Activated T-cell treated with anti-CD3 and anti-CD28 coated beads, Interleukin-2, amount 50 U/mL, for 72 hours (primary cell): Measurements from ENCODE around the gene NRG2. TPM values are rescaled to one million over a fixed set of nuclear protein-coding genes. Genes with fewer than 3 reads are reported as not detected.

Source experiments
- ATAC-seq, 2 donors: fragments of 150-1000 bp; cut with Tn5 transposase; replicated peaks in 1 of 2; 2 replicates each; pipeline ENCODE4 v1.10.0; 2021; ENCODE audit warnings: moderate library complexity in 2 of 2, mild to moderate bottlenecking in 1 of 2
- DNase-seq, 2 donors: peaks; one replicate each; pipeline ENCODE4 v3.0.0; 2021 to 2022; ENCODE audit warnings: mixed read lengths in 1 of 2
- H3K27ac Mint-ChIP-seq: one replicate; pipeline ENCODE4 v1.8.0; 2022; ENCODE audit warnings: mild to moderate bottlenecking, moderate library complexity, mixed read lengths
- H3K27me3 Mint-ChIP-seq: one replicate; pipeline ENCODE4 v1.8.0; 2022; ENCODE audit warnings: low read depth, mixed read lengths
- H3K36me3 Mint-ChIP-seq, 2 donors: one replicate each; pipeline ENCODE4 v1.8.0; 2022; ENCODE audit warnings: mixed read lengths in 2 of 2, mild to moderate bottlenecking in 1 of 2; ENCODE audit not compliant: insufficient read depth in 2 of 2
- H3K4me1 Mint-ChIP-seq: one replicate; pipeline ENCODE4 v1.8.0; 2022; ENCODE audit warnings: low read depth, mixed read lengths
- H3K4me3 Mint-ChIP-seq, 2 donors: one replicate each; pipeline ENCODE4 v1.8.0; 2022; ENCODE audit warnings: mild to moderate bottlenecking in 2 of 2, mixed read lengths in 2 of 2, moderate library complexity in 2 of 2
- H3K9me3 Mint-ChIP-seq, 2 donors: one replicate each; pipeline ENCODE4 v1.8.0; 2022; ENCODE audit warnings: mixed read lengths in 2 of 2
- total RNA-seq, 2 donors: library from RNA; stranded (reverse); gene quantifications; one replicate each; pipeline ENCODE4 v1.2.3, GENCODE V29; 2022

Gene NRG2
- total RNA-seq, 2 donors from 2014 or later = 0.07 to 0.23 TPM

- Mint-ChIP-seq H3K4me1 (no peaks in the 10 kb centered on the region), H3K9me3 (no peaks in the 10 kb centered on the region), H3K36me3 (no peaks in the 10 kb centered on the region), H3K27me3 (peaks cover 24% of the 10 kb centered on the region), H3K27ac (no peak overlapping the region), H3K4me3 (no peak overlapping the region)
- DNase-seq (peak; percentile 64 to 69), ATAC-seq (peak; percentile 65 to 75)
Measured at GRCh38 chr5:139863855-139864558, 179.1 kb downstream of the NRG2 start.

- Mint-ChIP-seq H3K9me3 (no peaks in the 10 kb centered on the region), H3K27me3 (peaks cover 24% of the 10 kb centered on the region), H3K36me3 (no peaks in the 10 kb centered on the region), H3K4me1 (no peaks in the 10 kb centered on the region), H3K4me3 (no peak overlapping the region), H3K27ac (no peak overlapping the region)
- no peak for DNase-seq
- ATAC-seq = no peak
Measured at GRCh38 chr5:139863361-139863760, 179.7 kb downstream of the NRG2 start.

GRCh38 chr5:139862803-139863202, 180.3 kb downstream of the NRG2 start:
- no peaks in the 10 kb centered on the region for H3K36me3 Mint-ChIP-seq
- ATAC-seq (no peak), DNase-seq (no peak)
- H3K4me1 Mint-ChIP-seq = no peaks in the 10 kb centered on the region
- H3K27ac Mint-ChIP-seq = no peak overlapping the region
- no peak overlapping the region for H3K4me3 Mint-ChIP-seq
- peaks cover 19% of the 10 kb centered on the region for H3K27me3 Mint-ChIP-seq
- H3K9me3 Mint-ChIP-seq = no peaks in the 10 kb centered on the region

DNA sequence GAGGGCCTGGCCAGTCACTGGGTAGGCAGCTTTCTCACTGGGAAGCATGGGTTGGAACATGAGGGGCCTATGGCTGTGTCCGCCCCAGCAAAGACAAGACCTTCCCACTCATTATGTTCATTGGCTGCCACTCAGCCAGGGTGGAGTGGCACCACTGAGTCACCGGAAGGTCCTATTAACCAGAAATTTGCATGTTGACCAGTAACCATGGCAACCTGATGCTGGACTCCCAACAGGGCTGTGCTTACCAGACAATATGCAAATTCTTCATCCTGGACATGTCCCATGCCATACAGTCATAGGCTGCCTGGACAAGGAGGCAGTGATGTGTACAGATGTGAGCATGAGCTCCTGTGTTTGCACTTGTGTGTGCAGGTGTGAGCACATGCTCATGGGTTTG, 180.8 kb downstream of the NRG2 start:
- Mint-ChIP-seq H3K27ac (no peak overlapping the region), H3K27me3 (peaks cover 19% of the 10 kb centered on the region)
- no peak for ATAC-seq

DNA sequence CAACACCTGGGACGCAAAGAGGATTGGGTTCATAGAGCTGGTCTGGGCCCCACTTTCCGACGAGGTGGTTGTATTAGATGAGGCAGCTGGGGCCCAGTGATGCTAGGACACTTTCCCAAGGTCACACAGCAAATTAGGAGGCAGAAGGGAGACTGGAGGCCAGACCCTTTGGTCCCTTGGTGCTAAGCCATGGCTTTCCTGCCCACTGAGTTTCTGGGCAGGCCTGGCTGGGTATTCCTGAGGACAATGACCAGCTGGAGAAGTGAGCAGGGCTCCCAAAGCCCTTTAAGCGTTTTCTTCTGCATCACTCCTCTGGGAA, 181.3 kb downstream of the NRG2 start:
- Mint-ChIP-seq H3K4me1 (no peaks in the 10 kb centered on the region), H3K9me3 (no peaks in the 10 kb centered on the region)

More for the DNA sequence above, 180.8 kb downstream of the NRG2 start:
- H3K4me1 Mint-ChIP-seq = no peaks in the 10 kb centered on the region
- H3K36me3 Mint-ChIP-seq = no peaks in the 10 kb centered on the region
- H3K9me3 Mint-ChIP-seq = no peaks in the 10 kb centered on the region
- no peak overlapping the region for H3K4me3 Mint-ChIP-seq
- DNase-seq = no peak

DNA sequence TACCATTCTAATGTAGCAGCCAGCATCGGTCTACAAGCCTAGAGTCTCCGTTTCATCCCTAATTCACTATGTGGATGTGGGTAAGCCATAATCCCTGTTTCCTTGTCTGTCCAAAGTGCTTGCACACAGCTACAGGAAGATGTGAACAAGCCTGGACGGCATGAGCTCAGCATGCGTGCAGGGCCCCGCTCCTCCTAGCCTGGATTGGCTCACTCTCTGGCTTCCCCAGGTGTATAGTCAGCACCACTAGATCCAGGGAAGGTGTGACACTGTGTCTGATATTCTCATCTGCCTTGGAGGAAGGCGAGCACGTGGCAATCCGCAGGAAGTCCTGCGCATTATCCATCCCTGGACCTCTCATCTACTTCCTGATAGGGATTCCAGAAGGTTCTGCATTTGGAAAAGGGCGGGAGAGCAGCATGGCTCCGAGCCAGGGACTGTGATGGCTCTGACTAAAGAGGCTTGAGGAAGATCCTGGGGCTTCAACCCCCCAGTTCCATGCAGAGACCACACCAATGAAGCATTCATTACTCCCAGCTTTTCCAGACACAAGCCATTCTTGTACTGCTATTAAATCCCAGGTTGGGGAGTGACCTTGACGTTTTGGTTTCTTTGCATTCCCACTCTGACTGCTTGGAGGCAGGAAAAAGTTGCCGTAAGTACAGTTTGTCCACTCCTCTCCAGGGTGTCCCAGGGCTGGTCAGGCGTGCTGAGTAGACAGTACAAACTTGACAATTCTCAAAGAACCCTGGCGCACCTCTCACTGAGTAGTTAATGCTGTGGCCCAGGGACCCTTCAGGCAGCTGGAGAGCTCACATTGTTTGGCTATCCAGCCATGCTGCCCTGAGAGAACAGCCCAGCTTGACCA, 181.8 kb downstream of the NRG2 start:
- Mint-ChIP-seq H3K9me3 (no peaks in the 10 kb centered on the region), H3K27ac (no peak overlapping the region), H3K4me3 (no peak overlapping the region), H3K4me1 (no peaks in the 10 kb centered on the region), H3K36me3 (no peaks in the 10 kb centered on the region), H3K27me3 (peaks cover 12% of the 10 kb centered on the region)
- no peak for DNase-seq
- no peak for ATAC-seq

More for the DNA sequence above, 181.3 kb downstream of the NRG2 start:
- H3K27ac Mint-ChIP-seq = no peak overlapping the region
- peaks cover 16% of the 10 kb centered on the region for H3K27me3 Mint-ChIP-seq
- no peak overlapping the region for H3K4me3 Mint-ChIP-seq
- DNase-seq (no peak), ATAC-seq (no peak)
- no peaks in the 10 kb centered on the region for H3K36me3 Mint-ChIP-seq

DNA sequence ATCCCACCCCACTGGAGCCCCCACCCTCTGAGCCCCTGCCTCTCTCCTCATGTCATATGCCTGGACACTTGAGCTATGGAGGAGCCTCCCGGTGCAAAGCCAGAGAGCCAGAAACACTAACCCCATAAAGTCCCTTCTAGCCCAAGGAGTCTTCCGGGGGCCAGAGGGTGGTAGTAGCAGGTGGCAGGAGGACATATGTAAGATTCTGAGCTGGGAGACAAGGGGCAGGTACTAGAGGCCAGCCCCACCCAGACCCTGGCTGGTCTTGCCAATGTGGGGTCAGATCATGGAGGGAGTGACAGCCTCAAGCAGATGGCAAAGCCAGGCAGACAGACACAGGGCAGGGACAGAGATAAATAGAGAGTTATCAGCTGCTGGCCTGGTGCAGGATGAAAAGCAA, 184.1 kb downstream of the NRG2 start:
- Mint-ChIP-seq H3K4me1 (no peaks in the 10 kb centered on the region), H3K4me3 (no peak overlapping the region), H3K27ac (no peak overlapping the region), H3K9me3 (no peaks in the 10 kb centered on the region), H3K36me3 (no peaks in the 10 kb centered on the region), H3K27me3 (peaks cover 5% of the 10 kb centered on the region)
- no peak for ATAC-seq
- no peak for DNase-seq

DNA sequence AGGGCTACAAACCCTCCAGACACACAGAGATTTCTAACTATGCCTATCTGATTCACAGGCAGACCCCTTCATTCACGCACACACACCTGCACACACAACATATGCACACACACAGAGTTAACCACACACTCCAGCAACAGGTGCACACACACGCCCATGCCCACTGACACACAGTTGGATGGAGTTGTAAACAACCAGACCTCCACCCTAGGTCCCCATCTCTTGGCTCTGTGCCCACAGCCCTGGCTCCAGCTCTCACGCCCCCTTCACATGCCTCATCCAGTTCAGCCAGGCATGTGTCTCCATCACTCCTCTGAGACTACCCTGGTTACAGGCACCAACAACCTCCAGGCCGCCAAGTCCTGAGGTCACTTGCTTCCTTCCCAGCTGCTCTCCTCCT, 186.4 kb downstream of the NRG2 start:
- Mint-ChIP-seq H3K27ac (no peak overlapping the region), H3K4me1 (no peaks in the 10 kb centered on the region), H3K9me3 (no peaks in the 10 kb centered on the region), H3K36me3 (no peaks in the 10 kb centered on the region), H3K4me3 (no peak overlapping the region), H3K27me3 (peaks cover 5% of the 10 kb centered on the region)
- ATAC-seq = no peak
- no peak for DNase-seq

DNA sequence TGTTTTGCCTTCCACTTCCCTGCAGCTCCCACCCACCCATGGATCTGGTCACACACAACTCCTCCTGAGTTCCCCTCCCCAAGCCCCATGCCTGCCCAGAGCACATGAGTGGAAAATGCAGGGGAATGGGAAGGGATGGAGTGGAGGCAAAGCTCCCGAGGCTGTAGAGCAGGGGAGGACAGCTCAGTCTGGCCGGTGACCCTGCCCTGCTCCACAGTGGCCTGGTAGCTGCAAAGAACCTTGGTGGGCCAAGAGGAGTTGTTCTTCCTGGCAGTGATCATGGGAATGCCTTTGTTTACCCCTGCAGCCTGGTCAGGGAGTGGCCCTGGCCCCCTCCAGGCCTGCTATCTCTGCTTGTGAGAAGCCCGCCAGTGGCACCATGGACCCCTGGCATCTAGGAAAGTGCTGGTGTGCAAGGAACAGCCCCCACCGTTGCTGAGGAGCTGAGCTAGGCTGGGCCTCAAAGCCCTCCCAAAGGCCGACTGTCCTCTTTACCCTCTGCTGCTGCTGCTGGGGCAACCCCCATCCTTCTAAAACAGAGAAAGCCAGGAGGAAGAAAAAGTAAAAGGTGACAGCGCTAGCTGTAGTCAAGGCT, 187.1 kb downstream of the NRG2 start:
- Mint-ChIP-seq H3K9me3 (no peaks in the 10 kb centered on the region), H3K4me1 (no peaks in the 10 kb centered on the region), H3K36me3 (no peaks in the 10 kb centered on the region), H3K27ac (no peak overlapping the region), H3K4me3 (no peak overlapping the region), H3K27me3 (peaks cover 2% of the 10 kb centered on the region)
- DNase-seq (no peak), ATAC-seq (no peak)

DNA sequence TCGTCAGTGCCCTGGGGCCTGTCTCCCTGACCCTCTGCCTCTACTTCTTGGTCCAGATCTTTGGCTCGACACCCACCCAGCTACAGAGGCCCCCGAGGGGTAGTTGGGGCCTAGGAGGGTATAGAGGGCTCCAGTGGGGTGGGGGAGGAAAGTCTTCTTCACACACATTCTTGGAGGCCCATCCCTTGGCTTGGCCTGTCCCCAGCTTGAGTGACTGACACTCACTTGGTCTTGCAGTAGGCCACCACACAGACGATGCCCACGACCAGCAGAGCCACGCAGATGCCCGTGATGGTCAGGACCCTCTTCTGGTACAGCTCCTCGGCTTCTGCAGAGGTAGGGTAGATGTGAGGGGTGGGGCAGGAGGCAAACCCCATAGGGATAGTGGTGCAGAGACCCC, 187.6 kb downstream of the NRG2 start:
- Mint-ChIP-seq H3K4me3 (no peak overlapping the region), H3K4me1 (no peaks in the 10 kb centered on the region), H3K27me3 (no peaks in the 10 kb centered on the region), H3K27ac (no peak overlapping the region), H3K36me3 (no peaks in the 10 kb centered on the region), H3K9me3 (no peaks in the 10 kb centered on the region)
- no peak for ATAC-seq
- no peak for DNase-seq

DNA sequence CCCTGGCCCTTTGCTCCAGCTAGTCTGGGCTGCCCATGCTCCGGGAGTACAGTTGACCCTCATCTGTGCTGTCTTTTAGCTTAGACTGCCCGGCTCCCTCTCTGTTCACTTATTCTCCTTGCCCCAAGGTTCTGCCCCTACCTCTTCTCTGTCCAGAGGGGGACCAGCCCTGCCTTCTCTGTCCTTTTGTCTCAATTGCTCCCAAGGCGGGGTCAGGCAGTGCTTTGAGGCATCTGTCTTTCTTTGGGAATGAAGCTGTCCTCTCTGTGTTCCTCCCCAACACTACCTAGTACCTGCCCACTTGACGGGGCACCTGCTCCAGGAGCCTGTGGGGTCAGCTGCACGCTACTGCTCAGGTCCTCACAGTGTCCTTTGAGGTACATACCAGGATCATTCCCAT, 188.1 kb downstream of the NRG2 start:
- Mint-ChIP-seq H3K4me1 (no peaks in the 10 kb centered on the region), H3K9me3 (no peaks in the 10 kb centered on the region), H3K4me3 (no peak overlapping the region), H3K27ac (no peak overlapping the region), H3K36me3 (no peaks in the 10 kb centered on the region), H3K27me3 (peaks cover under 1% of the 10 kb centered on the region)
- ATAC-seq = no peak
- DNase-seq = no peak

DNA sequence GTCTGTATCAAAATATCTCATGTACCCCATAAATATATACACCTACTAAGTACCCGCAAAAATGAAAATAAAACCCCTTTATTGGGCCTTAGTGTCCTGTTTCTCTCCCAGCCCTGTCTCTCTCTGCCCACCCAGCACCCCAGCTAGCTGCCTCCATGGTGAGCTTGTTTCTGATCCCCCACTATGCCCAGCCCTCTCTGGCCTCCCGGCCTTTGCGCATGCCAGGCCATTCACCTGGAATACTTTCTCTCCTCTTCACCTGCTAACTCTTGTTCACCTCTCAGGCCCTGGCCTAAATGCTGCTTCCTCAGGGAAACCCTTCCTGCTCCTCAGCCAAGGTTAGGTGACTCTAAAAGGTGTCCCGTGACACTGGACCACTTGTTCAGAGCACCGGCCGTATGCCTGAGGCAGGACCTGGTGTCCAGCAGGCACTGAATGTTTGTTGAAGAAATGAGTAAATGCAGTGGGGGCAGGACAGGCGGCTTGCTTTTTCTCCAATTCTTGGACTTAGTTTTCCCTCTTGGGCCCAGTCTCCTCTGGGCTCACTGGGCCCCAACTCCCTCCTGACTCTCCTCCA, 189.0 kb downstream of the NRG2 start:
- Mint-ChIP-seq H3K4me1 (no peaks in the 10 kb centered on the region), H3K27ac (no peak overlapping the region), H3K4me3 (no peak overlapping the region), H3K9me3 (no peaks in the 10 kb centered on the region), H3K36me3 (no peaks in the 10 kb centered on the region), H3K27me3 (peaks cover 6% of the 10 kb centered on the region)
- ATAC-seq = no peak
- DNase-seq = no peak

DNA sequence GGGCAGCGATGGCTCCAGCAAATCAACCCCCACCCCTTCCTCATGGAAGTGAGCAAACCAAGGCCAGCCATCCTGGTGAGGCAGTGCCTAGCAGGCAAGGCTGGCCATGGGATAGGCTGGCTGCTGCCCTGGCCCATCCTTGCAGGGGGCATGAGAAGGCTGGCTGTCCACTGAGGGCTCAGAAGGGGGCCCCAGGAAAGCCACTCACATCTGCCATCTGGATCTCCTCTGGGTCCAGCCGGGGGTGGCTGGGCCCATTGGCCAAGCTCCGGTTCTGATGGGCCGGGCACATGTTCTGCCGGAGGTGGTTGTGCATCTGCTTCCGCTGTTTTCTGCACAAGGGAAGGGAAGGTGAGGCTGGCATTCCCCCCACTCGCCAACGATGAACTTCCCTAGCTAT, 190.4 kb downstream of the NRG2 start:
- H3K4me1 Mint-ChIP-seq = no peaks in the 10 kb centered on the region
- H3K27ac Mint-ChIP-seq = no peak overlapping the region
- DNase-seq (no peak), ATAC-seq (no peak)
- peaks cover 6% of the 10 kb centered on the region for H3K27me3 Mint-ChIP-seq
- H3K36me3 Mint-ChIP-seq = no peaks in the 10 kb centered on the region
- H3K9me3 Mint-ChIP-seq = no peaks in the 10 kb centered on the region
- H3K4me3 Mint-ChIP-seq = no peak overlapping the region
